ENCODE results near the gene NCCRP1.

DNA sequence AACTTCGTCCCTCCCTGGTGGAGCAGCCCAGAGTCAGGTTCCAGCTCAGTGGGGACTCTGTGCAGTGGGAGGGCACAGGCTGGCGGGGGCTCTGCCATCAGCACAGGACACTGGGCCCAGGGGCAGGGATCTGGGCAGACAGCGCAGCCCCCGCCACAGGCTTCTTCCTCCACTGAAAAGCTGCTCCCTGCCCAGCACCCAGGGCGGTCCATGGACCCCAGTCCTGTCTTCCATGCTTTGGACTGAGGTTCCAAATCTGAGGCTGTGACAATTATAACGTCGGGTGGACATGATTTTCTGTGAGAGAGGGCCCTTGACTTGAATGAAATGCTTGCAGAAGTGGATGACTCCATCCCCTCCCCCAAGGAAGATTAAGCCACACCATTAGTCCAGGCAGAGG lies 21.2 kb upstream of the NCCRP1 start:
- TF ChIP-seq, protein P1, sequence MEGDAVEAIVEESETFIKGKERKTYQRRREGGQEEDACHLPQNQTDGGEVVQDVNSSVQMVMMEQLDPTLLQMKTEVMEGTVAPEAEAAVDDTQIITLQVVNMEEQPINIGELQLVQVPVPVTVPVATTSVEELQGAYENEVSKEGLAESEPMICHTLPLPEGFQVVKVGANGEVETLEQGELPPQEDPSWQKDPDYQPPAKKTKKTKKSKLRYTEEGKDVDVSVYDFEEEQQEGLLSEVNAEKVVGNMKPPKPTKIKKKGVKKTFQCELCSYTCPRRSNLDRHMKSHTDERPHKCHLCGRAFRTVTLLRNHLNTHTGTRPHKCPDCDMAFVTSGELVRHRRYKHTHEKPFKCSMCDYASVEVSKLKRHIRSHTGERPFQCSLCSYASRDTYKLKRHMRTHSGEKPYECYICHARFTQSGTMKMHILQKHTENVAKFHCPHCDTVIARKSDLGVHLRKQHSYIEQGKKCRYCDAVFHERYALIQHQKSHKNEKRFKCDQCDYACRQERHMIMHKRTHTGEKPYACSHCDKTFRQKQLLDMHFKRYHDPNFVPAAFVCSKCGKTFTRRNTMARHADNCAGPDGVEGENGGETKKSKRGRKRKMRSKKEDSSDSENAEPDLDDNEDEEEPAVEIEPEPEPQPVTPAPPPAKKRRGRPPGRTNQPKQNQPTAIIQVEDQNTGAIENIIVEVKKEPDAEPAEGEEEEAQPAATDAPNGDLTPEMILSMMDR (IDR thresholded peaks at IDR 0.05) = no peak
- TF ChIP-seq POLR2AphosphoS5 (IDR thresholded peaks at IDR 0.05) (no peak), POLR2A (IDR thresholded peaks at IDR 0.05) (no peak)
